OCI-M2 (cell line): ENCODE results near the gene FAM168B.

Source experiments
- DNase-seq: peaks from one replicate; lab custom pipeline; 2025; ENCODE audit not compliant: unreplicated experiment; lab: John Stamatoyannopoulos, UW

Gene FAM168B

DNA sequence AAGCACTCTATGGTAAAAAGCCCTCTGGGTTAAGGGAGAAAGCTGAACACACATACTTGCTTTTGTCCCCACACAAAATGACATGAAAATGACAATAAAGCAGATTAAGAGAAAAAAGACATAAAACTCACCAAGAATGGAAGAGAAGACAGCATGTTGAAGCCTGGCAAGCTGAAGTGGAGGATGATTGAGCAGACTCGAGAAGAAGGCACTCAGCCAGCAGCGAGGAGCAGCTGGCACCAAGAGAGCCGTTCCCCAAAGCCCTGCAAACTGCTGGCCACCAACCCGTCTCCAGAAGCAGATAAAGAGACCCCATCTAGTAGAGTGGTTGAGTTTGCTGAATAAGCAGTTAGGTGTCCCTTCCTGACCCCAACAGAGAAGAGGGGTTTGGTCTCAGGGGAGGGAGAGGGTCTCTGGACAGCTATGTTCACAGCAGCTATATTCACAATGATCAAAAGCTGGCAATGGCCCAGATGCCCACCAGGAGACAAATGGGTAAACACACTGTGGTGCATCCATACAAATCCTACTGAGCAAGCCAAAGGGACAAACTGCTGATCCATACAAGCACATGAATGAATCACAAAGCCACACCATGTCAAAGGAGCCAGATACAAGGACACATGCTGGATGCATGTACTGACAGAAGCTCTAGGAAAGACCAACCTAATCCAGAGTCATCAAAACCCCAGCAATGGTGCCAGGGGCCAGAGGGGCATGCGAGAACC lies 36.9 kb downstream of the FAM168B start:
- DNase-seq = no peak

DNA sequence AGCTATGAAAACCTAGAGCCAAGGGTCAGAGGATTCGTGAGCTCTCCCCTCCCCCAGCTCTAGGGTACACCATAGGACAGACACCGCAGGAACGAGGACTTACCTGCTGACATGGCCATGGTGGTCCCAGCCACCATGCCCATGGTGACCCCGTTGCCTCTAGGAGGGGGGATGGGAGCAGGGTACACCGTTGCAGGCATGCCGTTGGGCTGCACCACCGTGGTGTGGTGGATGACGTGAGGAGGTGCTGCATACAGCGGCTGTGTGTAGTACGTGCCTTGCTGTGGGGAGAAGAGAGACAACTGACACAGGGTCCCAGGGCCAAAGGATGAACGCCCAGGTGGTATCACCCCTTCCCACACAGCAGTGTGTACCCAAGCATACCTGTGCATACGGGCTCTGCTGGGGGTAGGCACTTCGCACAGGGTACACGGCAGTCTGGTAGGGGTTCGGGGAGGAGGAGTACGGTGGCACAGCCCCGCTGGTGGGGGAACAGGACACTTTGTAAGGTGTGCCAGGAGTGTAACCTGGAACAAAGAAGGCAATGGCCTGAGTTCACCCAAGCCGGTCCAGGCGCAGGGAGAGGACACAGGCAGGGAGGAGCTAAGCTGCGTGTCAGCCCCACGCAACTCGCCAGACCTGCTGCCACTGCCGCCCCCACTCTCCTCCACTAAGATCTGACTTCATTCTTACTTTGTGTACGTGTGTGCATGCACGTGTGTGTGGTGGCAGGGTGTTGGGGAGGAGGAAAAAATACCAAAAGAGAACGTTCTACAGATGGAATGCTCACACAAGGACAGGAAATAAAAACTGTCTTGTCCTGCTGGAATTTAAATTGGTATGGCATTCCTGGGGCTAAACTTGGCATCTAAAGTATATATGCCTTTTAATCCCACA lies 37.8 kb downstream of the FAM168B start:
- DNase-seq = no peak

DNA sequence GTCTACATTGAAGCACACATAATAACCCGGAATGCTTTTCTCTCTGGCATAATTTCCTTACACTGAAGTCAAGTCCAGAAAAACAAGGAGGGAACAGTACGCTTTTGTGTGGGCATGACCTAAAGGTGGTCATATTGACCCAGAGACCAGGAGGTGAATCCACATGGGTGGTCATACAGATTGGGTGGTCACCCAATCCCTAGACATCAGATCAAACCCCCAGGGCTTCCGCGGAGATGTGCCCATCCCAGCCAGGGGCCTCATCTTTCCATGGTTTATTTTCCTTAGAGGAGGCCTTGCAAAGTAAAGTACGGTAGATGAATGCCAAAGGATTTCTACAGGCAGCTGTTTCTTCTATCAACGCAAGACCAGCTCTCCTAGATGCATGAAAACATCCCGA lies 38.8 kb downstream of the FAM168B start:
- DNase-seq = no peak

GRCh38 chr2:131052741-131053263 lies 40.5 kb downstream of the FAM168B start:
- no peak for DNase-seq

DNA sequence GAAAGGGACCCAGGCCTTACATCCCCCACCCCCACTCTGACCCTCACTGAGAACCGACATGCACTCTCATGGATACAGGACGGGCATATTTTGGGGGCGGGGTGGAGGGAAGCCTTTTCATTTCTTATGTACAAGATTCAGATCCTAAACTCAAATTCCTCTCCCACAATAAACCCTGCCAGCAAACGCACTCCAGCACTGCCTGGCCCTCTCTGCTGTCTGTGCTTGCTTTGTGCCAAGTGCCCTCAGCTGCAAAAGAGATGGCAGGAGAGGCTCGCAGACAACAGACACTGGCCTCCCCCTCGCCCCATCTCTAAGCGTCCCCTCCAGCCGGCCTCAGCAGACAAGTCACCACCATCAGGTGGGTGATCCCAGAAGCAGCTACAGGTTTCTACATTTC lies 42.4 kb downstream of the FAM168B start:
- no peak for DNase-seq

- no peak for DNase-seq
These were observed 44.0 kb downstream of the FAM168B start for GRCh38 chr2:131049150-131049718.

- DNase-seq = no peak
These were observed 44.6 kb downstream of the FAM168B start for GRCh38 chr2:131048641-131049040.

DNA sequence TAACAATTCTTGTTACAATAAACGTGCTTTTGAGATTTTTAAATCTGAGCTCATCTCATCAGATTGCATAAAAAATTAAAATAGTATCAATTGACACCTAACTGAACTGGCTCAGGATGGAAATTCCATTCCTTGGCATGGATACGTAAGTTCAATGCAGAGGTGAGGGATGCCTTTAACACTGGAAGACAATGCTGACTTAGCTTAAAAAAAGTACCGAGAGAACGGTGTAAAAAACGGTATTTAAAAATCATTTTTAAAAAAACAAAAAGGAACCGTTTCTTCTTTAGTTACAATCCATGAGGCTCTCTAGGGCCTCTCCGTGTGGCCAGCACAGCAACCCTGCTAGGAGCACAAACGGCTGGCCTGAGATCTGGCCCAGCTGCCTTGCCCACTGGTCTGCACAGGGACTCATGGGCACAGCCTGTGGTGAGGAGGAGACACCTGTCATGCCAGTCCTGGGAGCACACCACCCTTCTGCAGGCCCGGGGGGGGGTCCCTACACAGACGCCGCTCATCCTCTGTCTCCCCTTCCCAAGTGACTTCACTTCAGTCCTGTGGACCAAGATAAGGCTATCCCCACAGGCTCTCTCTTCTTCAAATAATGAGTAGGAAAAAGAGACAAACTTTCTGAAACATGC lies 45.2 kb downstream of the FAM168B start:
- DNase-seq = no peak

- DNase-seq = no peak
These were observed 46.2 kb downstream of the FAM168B start for GRCh38 chr2:131046918-131047652.

DNA sequence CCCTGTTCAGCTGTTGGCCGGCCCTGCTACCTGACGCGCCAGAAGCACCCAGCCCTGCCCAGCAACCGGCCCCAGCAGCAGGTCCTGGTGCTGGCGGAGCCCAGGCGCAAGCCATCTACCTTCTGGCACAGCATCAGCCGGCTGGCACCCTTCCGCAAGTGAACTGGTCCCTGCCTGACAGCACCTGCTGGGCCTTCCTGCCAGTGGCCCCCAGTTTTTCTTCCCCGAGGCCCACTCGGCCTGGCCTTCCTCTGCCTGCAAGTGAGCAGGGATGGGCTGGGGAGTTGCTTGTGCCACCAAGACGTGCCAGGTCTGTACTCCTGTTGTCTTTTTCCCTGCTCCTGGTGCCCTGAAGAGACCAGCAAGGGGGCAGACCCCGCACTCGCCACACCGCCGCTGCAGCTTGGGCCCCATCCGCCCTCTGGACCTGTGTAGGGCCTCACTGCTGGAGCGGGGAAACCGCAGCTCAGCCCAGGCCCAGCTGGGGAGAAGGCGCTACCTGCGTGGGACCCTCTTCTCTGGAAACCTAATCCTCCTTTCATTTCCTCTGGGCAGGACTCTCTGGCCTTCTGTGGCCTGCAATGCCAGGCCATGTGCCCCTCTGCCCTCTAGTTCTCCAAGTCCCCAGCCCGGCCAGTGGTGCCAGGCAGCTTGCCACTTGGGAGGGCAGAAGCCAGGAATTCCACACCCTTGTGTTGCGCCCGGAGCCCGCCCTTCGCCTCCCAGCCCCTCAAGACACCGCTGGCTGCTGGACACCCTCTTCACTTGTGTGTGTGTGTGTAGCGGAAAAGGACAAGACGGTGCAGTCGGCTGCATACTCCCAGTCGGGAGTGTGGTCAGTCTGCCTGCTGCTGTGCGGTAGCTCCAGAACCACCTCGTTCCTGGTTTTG lies 47.0 kb downstream of the FAM168B start:
- no peak for DNase-seq

- no peak for DNase-seq
These were observed 47.8 kb downstream of the FAM168B start for GRCh38 chr2:131045286-131046027.

DNA sequence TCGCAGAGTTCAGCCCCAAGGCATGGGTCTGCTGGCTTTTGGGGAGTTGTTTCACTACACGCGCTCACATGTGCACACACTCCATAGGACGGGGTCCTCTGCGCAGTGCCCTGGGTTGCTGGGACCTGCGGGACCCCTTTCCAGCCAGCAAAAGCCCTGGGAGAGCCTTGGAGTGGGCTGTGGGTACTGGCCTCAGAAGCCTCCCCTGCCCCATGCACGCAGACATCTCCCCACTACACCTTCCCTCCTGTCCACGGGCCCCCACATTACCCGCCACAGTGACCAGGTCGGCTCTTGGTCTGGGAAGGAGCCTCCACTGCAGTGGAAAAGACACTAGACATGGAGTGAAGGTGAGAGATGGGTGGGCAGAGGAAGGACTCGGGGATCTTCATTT lies 48.5 kb downstream of the FAM168B start:
- no peak for DNase-seq

GRCh38 chr2:131044075-131044756 lies 49.0 kb downstream of the FAM168B start:
- DNase-seq = no peak

GRCh38 chr2:131043199-131044074 lies 49.8 kb downstream of the FAM168B start:
- DNase-seq = no peak

- DNase-seq = no peak
These were observed 51.0 kb downstream of the FAM168B start for GRCh38 chr2:131042148-131042775.

GRCh38 chr2:131041402-131042147 lies 51.7 kb downstream of the FAM168B start:
- DNase-seq = no peak
